ENCODE measurements around the gene PLCH1.

PLCH1 gene

GRCh38 chr3:155370198-155370597 is 374.7 kb downstream of the PLCH1 start:
- H3K36me3 Mint-ChIP-seq (ENCODE audit: insufficient read depth), result peaks cover 2% of the 10 kb centered on the region
- no peaks in the 10 kb centered on the region for H3K4me1 Mint-ChIP-seq
- H3K27ac Mint-ChIP-seq (ENCODE audit: low read depth), result no peak overlapping the region
- no peak for DNase-seq (ENCODE audit: low spot score in 2 of 2)
- H3K4me3 Mint-ChIP-seq, result no peak overlapping the region
- ATAC-seq (replicated peaks; ENCODE audit: extremely low read depth, poor library complexity, severe bottlenecking), result no peak
- H3K9me3 Mint-ChIP-seq, result no peaks in the 10 kb centered on the region
- no peaks in the 10 kb centered on the region for H3K27me3 Mint-ChIP-seq

- ATAC-seq (replicated peaks; ENCODE audit: extremely low read depth, poor library complexity, severe bottlenecking) (no peak), DNase-seq (ENCODE audit: low spot score in 2 of 2) (no peak)
- Mint-ChIP-seq H3K4me3 (no peak overlapping the region), H3K4me1 (no peaks in the 10 kb centered on the region), H3K9me3 (no peaks in the 10 kb centered on the region), H3K36me3 (ENCODE audit: insufficient read depth) (peaks cover 2% of the 10 kb centered on the region), H3K27me3 (no peaks in the 10 kb centered on the region), H3K27ac (ENCODE audit: low read depth) (no peak overlapping the region)
Measured at GRCh38 chr3:155369735-155370134, 375.1 kb downstream of the PLCH1 start.

- H3K27me3 Mint-ChIP-seq, result no peaks in the 10 kb centered on the region
- H3K36me3 Mint-ChIP-seq (ENCODE audit: insufficient read depth), result peaks cover 2% of the 10 kb centered on the region
- DNase-seq (ENCODE audit: low spot score in 2 of 2) (no peak), ATAC-seq (replicated peaks; ENCODE audit: extremely low read depth, poor library complexity, severe bottlenecking) (no peak)
- H3K9me3 Mint-ChIP-seq, result peaks cover 2% of the 10 kb centered on the region
- H3K27ac Mint-ChIP-seq (ENCODE audit: low read depth), result no peak overlapping the region
- no peak overlapping the region for H3K4me3 Mint-ChIP-seq
- H3K4me1 Mint-ChIP-seq, result no peaks in the 10 kb centered on the region
Measured at GRCh38 chr3:155369244-155369643, 375.6 kb downstream of the PLCH1 start.

GRCh38 chr3:155368786-155369185 is 376.1 kb downstream of the PLCH1 start:
- Mint-ChIP-seq H3K36me3 (ENCODE audit: insufficient read depth) (peaks cover 2% of the 10 kb centered on the region), H3K4me3 (no peak overlapping the region), H3K27ac (ENCODE audit: low read depth) (no peak overlapping the region), H3K9me3 (peaks cover 5% of the 10 kb centered on the region), H3K27me3 (no peaks in the 10 kb centered on the region), H3K4me1 (no peaks in the 10 kb centered on the region)
- DNase-seq (ENCODE audit: low spot score in 2 of 2) (no peak), ATAC-seq (replicated peaks; ENCODE audit: extremely low read depth, poor library complexity, severe bottlenecking) (no peak)

- peaks cover 5% of the 10 kb centered on the region for H3K9me3 Mint-ChIP-seq
- H3K27ac Mint-ChIP-seq (ENCODE audit: low read depth), result no peak overlapping the region
- H3K4me3 Mint-ChIP-seq, result no peak overlapping the region
- no peaks in the 10 kb centered on the region for H3K4me1 Mint-ChIP-seq
- peaks cover 2% of the 10 kb centered on the region for H3K36me3 Mint-ChIP-seq (ENCODE audit: insufficient read depth)
- DNase-seq (ENCODE audit: low spot score in 2 of 2) (no peak), ATAC-seq (replicated peaks; ENCODE audit: extremely low read depth, poor library complexity, severe bottlenecking) (no peak)
- H3K27me3 Mint-ChIP-seq, result no peaks in the 10 kb centered on the region
Measured at GRCh38 chr3:155367506-155367905, 377.4 kb downstream of the PLCH1 start.

- peaks cover 5% of the 10 kb centered on the region for H3K9me3 Mint-ChIP-seq
- no peak for ATAC-seq (replicated peaks; ENCODE audit: extremely low read depth, poor library complexity, severe bottlenecking)
- no peak for DNase-seq (ENCODE audit: low spot score in 2 of 2)
- H3K27me3 Mint-ChIP-seq, result no peaks in the 10 kb centered on the region
- peaks cover 3% of the 10 kb centered on the region for H3K36me3 Mint-ChIP-seq (ENCODE audit: insufficient read depth)
- H3K4me3 Mint-ChIP-seq, result no peak overlapping the region
- no peaks in the 10 kb centered on the region for H3K4me1 Mint-ChIP-seq
- no peak overlapping the region for H3K27ac Mint-ChIP-seq (ENCODE audit: low read depth)
Measured at GRCh38 chr3:155365178-155365783, 379.6 kb downstream of the PLCH1 start.

- no peaks in the 10 kb centered on the region for H3K27me3 Mint-ChIP-seq
- DNase-seq (ENCODE audit: low spot score in 2 of 2) (no peak), ATAC-seq (replicated peaks; ENCODE audit: extremely low read depth, poor library complexity, severe bottlenecking) (no peak)
- no peak overlapping the region for H3K27ac Mint-ChIP-seq (ENCODE audit: low read depth)
- peaks cover 3% of the 10 kb centered on the region for H3K36me3 Mint-ChIP-seq (ENCODE audit: insufficient read depth)
- peaks cover 5% of the 10 kb centered on the region for H3K9me3 Mint-ChIP-seq
- no peak overlapping the region for H3K4me3 Mint-ChIP-seq
- H3K4me1 Mint-ChIP-seq, result no peaks in the 10 kb centered on the region
Measured at GRCh38 chr3:155364492-155364891, 380.4 kb downstream of the PLCH1 start.

- H3K9me3 Mint-ChIP-seq, result peaks cover 5% of the 10 kb centered on the region
- H3K27me3 Mint-ChIP-seq, result no peaks in the 10 kb centered on the region
- H3K27ac Mint-ChIP-seq (ENCODE audit: low read depth), result no peak overlapping the region
- DNase-seq (ENCODE audit: low spot score in 2 of 2) (no peak), ATAC-seq (replicated peaks; ENCODE audit: extremely low read depth, poor library complexity, severe bottlenecking) (no peak)
- H3K4me1 Mint-ChIP-seq, result no peaks in the 10 kb centered on the region
- no peak overlapping the region for H3K4me3 Mint-ChIP-seq
- peaks cover 1% of the 10 kb centered on the region for H3K36me3 Mint-ChIP-seq (ENCODE audit: insufficient read depth)
Measured at GRCh38 chr3:155363690-155364070, 381.2 kb downstream of the PLCH1 start.

GRCh38 chr3:155362808-155363689 is 381.8 kb downstream of the PLCH1 start:
- Mint-ChIP-seq H3K27ac (ENCODE audit: low read depth) (no peak overlapping the region), H3K27me3 (no peaks in the 10 kb centered on the region), H3K4me3 (no peak overlapping the region), H3K4me1 (no peaks in the 10 kb centered on the region), H3K9me3 (peaks cover 5% of the 10 kb centered on the region), H3K36me3 (ENCODE audit: insufficient read depth) (peaks cover 1% of the 10 kb centered on the region)
- ATAC-seq (replicated peaks; ENCODE audit: extremely low read depth, poor library complexity, severe bottlenecking), result no peak
- DNase-seq (ENCODE audit: low spot score in 2 of 2), result no peak

GRCh38 chr3:155360281-155360680 is 384.6 kb downstream of the PLCH1 start:
- no peaks in the 10 kb centered on the region for H3K4me1 Mint-ChIP-seq
- peaks cover 1% of the 10 kb centered on the region for H3K36me3 Mint-ChIP-seq (ENCODE audit: insufficient read depth)
- H3K27me3 Mint-ChIP-seq, result no peaks in the 10 kb centered on the region
- no peak overlapping the region for H3K4me3 Mint-ChIP-seq
- DNase-seq (ENCODE audit: low spot score in 2 of 2) (no peak), ATAC-seq (replicated peaks; ENCODE audit: extremely low read depth, poor library complexity, severe bottlenecking) (no peak)
- no peak overlapping the region for H3K27ac Mint-ChIP-seq (ENCODE audit: low read depth)
- H3K9me3 Mint-ChIP-seq, result peaks cover 5% of the 10 kb centered on the region

- H3K27ac Mint-ChIP-seq (ENCODE audit: low read depth), result no peak overlapping the region
- H3K36me3 Mint-ChIP-seq (ENCODE audit: insufficient read depth), result peaks cover 4% of the 10 kb centered on the region
- DNase-seq (ENCODE audit: low spot score in 2 of 2) (no peak), ATAC-seq (replicated peaks; ENCODE audit: extremely low read depth, poor library complexity, severe bottlenecking) (no peak)
- no peaks in the 10 kb centered on the region for H3K27me3 Mint-ChIP-seq
- H3K4me3 Mint-ChIP-seq, result no peak overlapping the region
- no peaks in the 10 kb centered on the region for H3K4me1 Mint-ChIP-seq
- no peaks in the 10 kb centered on the region for H3K9me3 Mint-ChIP-seq
Measured at GRCh38 chr3:155356594-155357370, 388.1 kb downstream of the PLCH1 start.

GRCh38 chr3:155354658-155355057 is 390.2 kb downstream of the PLCH1 start:
- DNase-seq (ENCODE audit: low spot score in 2 of 2) (no peak), ATAC-seq (replicated peaks; ENCODE audit: extremely low read depth, poor library complexity, severe bottlenecking) (no peak)
- Mint-ChIP-seq H3K9me3 (no peaks in the 10 kb centered on the region), H3K4me1 (no peaks in the 10 kb centered on the region), H3K27ac (ENCODE audit: low read depth) (no peak overlapping the region), H3K36me3 (ENCODE audit: insufficient read depth) (peaks cover 3% of the 10 kb centered on the region), H3K4me3 (no peak overlapping the region), H3K27me3 (no peaks in the 10 kb centered on the region)
